GM12873 (cell line): ENCODE measurements around the gene FBXO41.
A peak's percentile ranks its signal among the peaks of the same experiment; 100 is the strongest.

Experiments
- CTCF ChIP-seq: IDR thresholded peaks from 2 replicates; pipeline ENCODE4 v1.5.1; 2012; ENCODE audit warnings: low read depth, mild to moderate bottlenecking, moderate library complexity, low read length, control low read depth; ENCODE audit not compliant: insufficient read depth; ENCODE audit errors: missing control alignments

FBXO41 gene

DNA sequence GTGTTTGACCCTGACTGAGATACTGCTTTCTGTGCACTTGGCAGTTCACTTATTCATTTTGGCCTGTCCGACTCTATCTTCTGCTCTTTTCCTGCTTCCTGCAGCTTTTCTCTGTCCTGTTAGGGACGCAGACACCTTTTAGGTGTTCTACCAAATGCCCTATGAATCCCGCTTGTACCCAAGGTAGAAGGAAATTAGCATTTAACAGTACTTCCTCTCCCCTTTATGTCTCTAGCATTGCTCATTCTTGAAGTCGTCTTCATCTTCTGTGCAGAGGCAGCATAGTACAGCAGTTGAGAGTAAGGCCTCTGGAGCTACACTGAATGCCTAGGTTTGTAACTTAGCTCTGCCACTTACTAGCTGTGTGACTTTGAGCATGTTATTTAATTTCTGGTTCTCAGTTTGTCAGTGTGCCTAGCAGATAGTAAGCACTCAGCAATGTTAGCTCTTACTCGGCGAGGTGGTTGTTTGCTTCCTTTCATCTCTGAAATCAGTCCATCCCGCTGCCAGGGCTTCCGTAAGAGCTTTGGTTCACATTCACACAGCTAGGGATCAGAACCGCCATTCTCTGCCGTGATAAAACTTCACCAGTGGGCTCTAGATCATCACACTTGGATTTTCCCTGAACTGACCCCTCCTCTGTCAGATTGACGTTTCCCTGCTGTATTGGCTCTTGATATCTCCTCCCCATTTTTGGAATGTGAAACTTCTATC lies 48.8 kb downstream of the FBXO41 start:
- TF ChIP-seq CTCF: no peak

DNA sequence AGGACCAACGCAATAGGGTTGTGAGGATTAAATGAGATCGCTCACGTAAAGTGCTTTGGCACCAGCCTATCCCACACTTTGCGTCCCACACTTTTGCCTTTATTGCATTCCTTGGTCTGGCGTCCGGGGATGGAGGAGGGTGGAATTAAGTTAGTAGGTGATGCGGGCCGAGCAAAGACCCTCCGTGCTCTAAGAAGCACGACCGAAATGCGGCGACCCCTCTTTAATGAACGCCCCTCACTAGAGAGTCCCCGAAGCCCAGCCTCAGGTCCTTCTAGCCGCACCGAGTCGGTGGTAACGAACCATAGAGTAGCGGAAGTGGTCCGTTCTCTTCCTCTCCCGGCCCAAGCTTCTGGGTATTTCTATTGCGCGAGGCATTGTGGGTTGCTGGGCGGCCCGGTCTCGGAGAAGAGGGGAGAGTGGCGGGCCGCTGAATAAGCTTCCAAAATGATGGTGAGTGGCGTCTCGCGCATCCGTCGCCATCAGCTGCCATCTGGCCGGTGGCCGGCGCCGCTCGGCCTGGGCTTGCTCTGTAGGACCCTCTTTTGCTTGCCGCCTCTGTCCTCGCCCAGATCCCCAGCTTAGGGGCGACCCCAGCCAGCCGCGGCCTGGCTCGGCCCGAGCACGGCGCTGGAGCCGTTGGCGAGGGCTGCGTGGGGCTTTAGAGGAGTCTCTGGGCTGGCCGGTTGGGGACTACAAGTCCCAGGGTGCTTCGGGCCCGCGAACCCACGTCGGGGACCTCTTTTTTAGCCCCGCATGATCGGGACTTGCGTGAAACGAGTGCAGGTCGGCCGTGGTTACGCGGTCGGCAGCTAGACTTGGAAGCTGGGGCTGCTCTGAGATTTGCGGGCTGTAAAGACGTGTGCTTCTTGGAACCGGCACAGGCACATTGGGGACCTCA lies 50.1 kb downstream of the FBXO41 start, which contains the start of gene CCT7:
Gene CCT7, plus strand, starts transcription at position 377 of the 901 bp plus-strand sequence. Its CDS starts 71 bp downstream, at position 448.
- no peak for TF ChIP-seq CTCF

- no peak for TF ChIP-seq CTCF
Measured at GRCh38 chr2:73233154-73233931, 50.9 kb downstream of the FBXO41 start, which contains the start of gene PRADC1. Gene PRADC1, minus strand, starts transcription at chr2:73233239. Its CDS starts 79 bp downstream, at chr2:73233160.

- peak; percentile 26 for TF ChIP-seq CTCF
Measured at GRCh38 chr2:73232403-73233153, 51.7 kb downstream of the FBXO41 start.

GRCh38 chr2:73228631-73229030 lies 55.6 kb downstream of the FBXO41 start:
- TF ChIP-seq CTCF: no peak

GRCh38 chr2:73227086-73227485 lies 57.2 kb downstream of the FBXO41 start:
- TF ChIP-seq CTCF: no peak
